Left lung (tissue), 10 donors: ENCODE results near the gene PTPRS. TPM values are rescaled to one million over a fixed set of nuclear protein-coding genes. Genes with fewer than 3 reads are reported as not detected.

ENCODE experiments used
- ATAC-seq: fragments of 200-7000 bp; cut with Tn5 transposase; one replicate; pipeline ENCODE4 v1.9.1; 2020; ENCODE audit warnings: moderate library complexity
- DNase-seq, 4 donors: peaks; one replicate each; pipeline ENCODE4 v3.0.0-alpha.2; 2013 to 2020
- H3K27ac ChIP-seq, 2 donors: fragments of 200-600 bp; sonication (generic) in 1 of 2; one replicate each; pipeline versions ENCODE4 v1.5.0 to v1.8.0; 2020 to 2021
- H3K27me3 ChIP-seq, 2 donors: fragments of 200-600 bp; sonication (generic) in 1 of 2; one replicate each; pipeline versions ENCODE4 v1.5.0 to v1.8.0; 2020 to 2021
- H3K36me3 ChIP-seq, 2 donors: fragments of 200-600 bp; sonication (generic) in 1 of 2; one replicate each; pipeline versions ENCODE4 v1.5.0 to v1.8.0; 2020 to 2021
- H3K4me1 ChIP-seq, 2 donors: fragments of 200-600 bp; one replicate each; pipeline ENCODE4 v1.8.0; 2021
- H3K4me3 ChIP-seq, 2 donors: fragments of 200-600 bp; sonication (generic) in 1 of 2; one replicate each; pipeline versions ENCODE4 v1.5.0 to v1.8.0; 2020 to 2021; ENCODE audit warnings: mild to moderate bottlenecking in 1 of 2
- H3K9me3 ChIP-seq, 2 donors: fragments of 200-600 bp; sonication (generic) in 1 of 2; one replicate each; pipeline versions ENCODE4 v1.5.0 to v1.8.0; 2020 to 2021
- intact Hi-C, 2 donors: fragments of 100-400 bp; cut with DNase I; formaldehyde crosslinking; loops; one replicate each; pipeline versions ENCODE4 v1.11.2 to v1.14.2; 2022
- polyA plus RNA-seq, 6 donors: library from polyadenylated mRNA; unstranded; fragments of 120-200 nt; gene quantifications; one replicate each; pipeline ENCODE4 v1.2.1, GENCODE V29; 2013; ENCODE audit not compliant: insufficient read length in 6 of 6
- total RNA-seq, 2 donors: library from RNA; stranded (reverse); fragmentation: NEBNext Ultra II Directional; extraction: Animal tissue kit (Norgen Biotek cat#: 25700); gene quantifications; one replicate each; pipeline ENCODE4 v1.2.1, GENCODE V29; 2021
- TF ChIP-seq, protein P1 (sequence below), 2 donors: fragments of 200-600 bp; sonication (generic) in 1 of 2; IDR thresholded peaks; one replicate each; pipeline versions ENCODE4 v1.5.0 to v1.8.0; 2021; ENCODE audit warnings: antibody characterized with exemption in 2 of 2
- donor health status: DM: no; HTN: yes; CAD: no.
- donor health status: DM: no; HTN: no; CAD: no.

Gene PTPRS
- total and polyA plus RNA-seq, 8 donors = 61.7 to 97.9 (median 75.3) TPM

DNA sequence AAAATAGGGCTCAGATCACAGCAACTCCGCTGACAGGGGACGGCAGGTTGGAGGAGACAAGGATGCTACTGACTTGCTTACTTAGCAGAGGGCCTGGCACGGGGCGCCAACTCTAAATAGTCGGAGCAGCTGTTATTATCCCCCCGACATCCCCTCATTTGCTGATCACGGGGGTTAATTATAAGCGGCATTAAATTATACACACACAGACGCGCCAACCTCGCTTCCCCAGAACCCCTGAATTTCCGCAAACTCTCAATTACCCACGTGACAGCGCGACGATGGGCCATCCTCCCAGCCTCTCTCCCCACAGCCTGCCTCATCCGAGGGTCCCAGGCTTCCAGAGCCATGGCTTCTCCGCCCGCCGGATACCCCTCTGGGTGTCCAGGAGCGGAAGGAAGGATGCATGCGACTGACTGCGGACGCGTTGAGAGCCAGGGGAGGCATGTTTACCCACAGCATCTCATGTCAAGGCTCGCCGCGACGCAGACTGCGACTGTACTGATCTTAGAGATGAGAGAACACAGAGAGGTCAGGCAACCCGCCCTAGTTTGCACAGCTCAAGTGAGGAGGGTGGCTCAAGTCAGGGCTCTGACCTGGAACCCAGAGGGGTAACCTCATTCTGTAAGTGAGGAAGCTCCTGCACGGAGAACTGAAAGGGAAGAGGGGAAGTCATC lies 5.7 kb downstream of the PTPRS start:
- H3K27me3 ChIP-seq = peaks cover 36 to 78% of the 10 kb centered on the region in 2 donors
- DNase-seq = peak in 1 of 4 donors; percentile 62
- no peaks in the 10 kb centered on the region for H3K9me3 ChIP-seq
- H3K4me1 ChIP-seq = peaks cover 0 to 7% of the 10 kb centered on the region in 2 donors
- H3K27ac ChIP-seq = no peak overlapping the region
- no peak overlapping the region for H3K4me3 ChIP-seq
- ATAC-seq = no peak
- intact Hi-C loops = no loop called here
- TF ChIP-seq, protein P1, sequence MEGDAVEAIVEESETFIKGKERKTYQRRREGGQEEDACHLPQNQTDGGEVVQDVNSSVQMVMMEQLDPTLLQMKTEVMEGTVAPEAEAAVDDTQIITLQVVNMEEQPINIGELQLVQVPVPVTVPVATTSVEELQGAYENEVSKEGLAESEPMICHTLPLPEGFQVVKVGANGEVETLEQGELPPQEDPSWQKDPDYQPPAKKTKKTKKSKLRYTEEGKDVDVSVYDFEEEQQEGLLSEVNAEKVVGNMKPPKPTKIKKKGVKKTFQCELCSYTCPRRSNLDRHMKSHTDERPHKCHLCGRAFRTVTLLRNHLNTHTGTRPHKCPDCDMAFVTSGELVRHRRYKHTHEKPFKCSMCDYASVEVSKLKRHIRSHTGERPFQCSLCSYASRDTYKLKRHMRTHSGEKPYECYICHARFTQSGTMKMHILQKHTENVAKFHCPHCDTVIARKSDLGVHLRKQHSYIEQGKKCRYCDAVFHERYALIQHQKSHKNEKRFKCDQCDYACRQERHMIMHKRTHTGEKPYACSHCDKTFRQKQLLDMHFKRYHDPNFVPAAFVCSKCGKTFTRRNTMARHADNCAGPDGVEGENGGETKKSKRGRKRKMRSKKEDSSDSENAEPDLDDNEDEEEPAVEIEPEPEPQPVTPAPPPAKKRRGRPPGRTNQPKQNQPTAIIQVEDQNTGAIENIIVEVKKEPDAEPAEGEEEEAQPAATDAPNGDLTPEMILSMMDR (IDR thresholded peaks at IDR 0.05) = no peak
- H3K36me3 ChIP-seq = no peaks in the 10 kb centered on the region

DNA sequence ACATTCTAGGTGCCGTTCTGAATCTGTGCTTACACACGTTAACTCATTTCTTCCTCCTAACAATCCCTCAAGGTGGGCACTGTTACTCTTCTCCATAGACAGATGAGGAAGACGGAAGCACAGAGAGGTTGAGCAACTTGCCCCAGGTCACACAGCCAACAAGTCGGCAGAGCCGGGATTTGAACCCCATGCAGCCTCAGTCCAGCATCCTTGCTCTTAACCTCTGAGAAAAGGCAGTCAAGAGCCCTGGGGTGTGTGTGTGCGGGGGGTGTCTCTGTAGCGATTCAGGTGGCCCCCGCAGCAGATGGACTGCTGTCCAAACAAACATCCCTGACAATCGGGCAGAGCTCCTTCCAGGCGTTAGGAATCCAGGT lies 6.3 kb downstream of the PTPRS start:
- H3K4me3 ChIP-seq = no peak overlapping the region
- no peak overlapping the region for H3K27ac ChIP-seq
- TF ChIP-seq, protein P1 (IDR thresholded peaks at IDR 0.05) = no peak
- no peaks in the 10 kb centered on the region for H3K9me3 ChIP-seq
- peaks cover 0 to under 1% of the 10 kb centered on the region in 2 donors for H3K4me1 ChIP-seq
- intact Hi-C loops = no loop called here
- no peak for ATAC-seq
- no peaks in the 10 kb centered on the region for H3K36me3 ChIP-seq
- peaks cover 30 to 74% of the 10 kb centered on the region in 2 donors for H3K27me3 ChIP-seq
- no peak for DNase-seq

DNA sequence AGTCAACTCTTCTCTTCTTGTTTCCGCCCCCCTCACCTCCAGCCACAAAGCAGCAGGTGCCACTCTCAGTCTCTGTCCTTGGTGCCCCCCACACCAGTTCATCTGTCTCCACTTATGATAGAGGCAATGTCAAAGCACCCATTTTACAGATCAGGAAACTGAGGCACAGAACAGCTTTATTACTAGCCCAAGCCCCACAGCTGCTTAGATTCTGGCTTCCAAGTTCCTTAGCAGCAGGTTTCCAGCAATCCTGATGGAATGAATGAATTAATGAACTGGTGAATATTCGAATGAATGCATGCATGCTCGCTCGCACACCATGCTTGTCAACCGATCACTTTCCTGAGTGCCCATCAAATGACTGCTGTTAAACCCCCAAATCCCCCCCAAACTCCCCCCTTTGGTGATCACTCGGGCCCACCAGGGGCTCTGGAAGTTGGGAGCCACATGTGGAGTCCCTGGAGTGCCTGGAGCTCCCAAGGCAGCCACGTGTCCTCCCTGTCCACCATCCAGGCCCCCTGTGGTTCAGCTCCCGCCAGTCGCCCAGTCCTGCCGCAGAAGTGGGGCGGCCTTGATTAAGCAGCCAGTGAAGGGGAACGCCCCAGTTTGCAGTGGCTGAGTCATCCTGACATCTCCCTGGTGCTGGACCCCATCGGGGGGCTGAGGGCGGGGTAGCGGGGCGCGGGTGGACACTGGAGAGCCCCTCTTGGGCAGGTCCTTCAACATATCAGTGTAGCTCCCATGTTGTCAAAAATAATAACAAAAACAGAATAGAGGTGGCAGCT lies 6.8 kb downstream of the PTPRS start:
- no peaks in the 10 kb centered on the region for H3K9me3 ChIP-seq
- no peak for ATAC-seq
- peaks cover 25 to 68% of the 10 kb centered on the region in 2 donors for H3K27me3 ChIP-seq
- no peaks in the 10 kb centered on the region for H3K36me3 ChIP-seq
- H3K4me3 ChIP-seq = no peak overlapping the region
- DNase-seq = no peak
- H3K27ac ChIP-seq = no peak overlapping the region
- no peaks in the 10 kb centered on the region for H3K4me1 ChIP-seq
- intact Hi-C loops = no loop called here
- TF ChIP-seq, protein P1 (IDR thresholded peaks at IDR 0.05) = no peak

DNA sequence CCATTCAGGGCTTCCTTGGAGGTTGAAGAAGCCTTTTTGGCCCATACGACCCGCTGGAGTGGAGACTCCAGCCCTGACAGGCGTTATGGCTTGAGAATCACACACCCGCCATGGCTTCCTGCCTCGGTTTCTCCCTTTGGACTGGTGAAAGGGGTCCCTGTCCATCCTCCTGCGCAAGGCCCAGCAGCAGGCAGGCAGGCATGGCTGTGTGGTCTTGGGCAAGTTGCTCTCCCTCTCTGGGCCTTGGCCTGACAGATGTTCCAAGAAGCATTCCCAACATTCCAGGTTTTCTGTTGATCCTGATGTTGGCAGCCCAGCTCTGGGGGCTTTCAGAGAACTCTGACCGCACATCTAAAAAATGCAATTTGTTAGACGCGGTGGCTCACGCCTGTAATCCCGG lies 8.1 kb downstream of the PTPRS start:
- TF ChIP-seq, protein P1 (IDR thresholded peaks at IDR 0.05) = no peak
- Histone ChIP-seq H3K27me3 (peaks cover 12 to 55% of the 10 kb centered on the region in 2 donors), H3K4me3 (no peak overlapping the region), H3K27ac (no peak overlapping the region), H3K9me3 (no peaks in the 10 kb centered on the region), H3K36me3 (no peaks in the 10 kb centered on the region), H3K4me1 (no peaks in the 10 kb centered on the region)
- DNase-seq (no peak), ATAC-seq (no peak)
- intact Hi-C loops = no loop called here

DNA sequence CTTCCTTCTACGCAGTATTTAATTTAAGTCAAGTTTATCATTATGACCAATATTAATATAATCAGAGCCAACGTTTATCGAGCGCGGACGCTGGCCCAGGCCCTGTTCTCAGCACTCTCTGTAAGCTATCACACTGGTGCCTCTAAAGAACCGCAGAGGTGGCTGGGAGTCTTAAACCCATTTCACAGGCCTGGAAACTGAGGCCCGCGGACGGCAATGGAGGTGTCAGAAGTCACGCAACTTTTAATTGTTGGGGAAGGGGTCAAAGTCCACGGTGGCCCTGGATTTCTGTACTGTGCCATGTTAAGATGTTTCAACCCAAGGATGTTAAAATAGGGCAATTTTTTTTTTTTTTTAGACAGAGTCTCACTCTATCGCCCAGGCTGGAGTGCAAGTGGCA lies 8.8 kb downstream of the PTPRS start:
- ATAC-seq = no peak
- no peaks in the 10 kb centered on the region for H3K4me1 ChIP-seq
- H3K9me3 ChIP-seq = no peaks in the 10 kb centered on the region
- no peak overlapping the region for H3K4me3 ChIP-seq
- no peaks in the 10 kb centered on the region for H3K36me3 ChIP-seq
- no peak for DNase-seq
- TF ChIP-seq, protein P1 (IDR thresholded peaks at IDR 0.05) = no peak
- no peak overlapping the region for H3K27ac ChIP-seq
- peaks cover 5 to 53% of the 10 kb centered on the region in 2 donors for H3K27me3 ChIP-seq
- intact Hi-C loops = no loop called here
